ENCODE data around the gene IZUMO4. TPM values are rescaled to one million over a fixed set of nuclear protein-coding genes. Genes with fewer than 3 reads are reported as not detected.

IZUMO4 gene
- polyA plus RNA-seq, 1 donor (not counting 4 experiments of a cell fraction or from before 2014, with no cell fraction given) = 6.7 TPM

GRCh38 chr19:2063824-2064223, 32.9 kb upstream of the IZUMO4 start:
- no peaks in the 10 kb centered on the region for H3K36me3 ChIP-seq (ENCODE audit: control insufficient read depth in 2 of 2, extremely low read depth in 1 of 2, insufficient read depth in 2 of 2, low read length in 2 of 2)
- dilution Hi-C loops (cut with MboI; ENCODE audit: extremely low pct_ligation_motif_present, low sequenced_read_pairs) = no loop called here
- H3K27me3 ChIP-seq (ENCODE audit: control insufficient read depth, extremely low read depth, insufficient read depth, low read length) = no peaks in the 10 kb centered on the region
- no peak overlapping the region for H3K9ac ChIP-seq (ENCODE audit: control insufficient read depth, extremely low read depth, insufficient read depth, low read length)
- H3K4me1 ChIP-seq (ENCODE audit: control insufficient read depth, extremely low read depth, insufficient read depth, low read length) = peaks cover 31% of the 10 kb centered on the region
- DNase-seq (ENCODE audit: low read depth, low spot score) (no peak), FAIRE-seq (no peak)
- no peak overlapping the region for H2AFZ ChIP-seq (ENCODE audit: control insufficient read depth, low read length)
- no peak for TF ChIP-seq EZH2 (IDR thresholded peaks at IDR 0.05; ENCODE audit: low read length)
- TF ChIP-seq CTCF (optimal IDR thresholded peaks at IDR 0.05 in 1 of 3, IDR thresholded peaks at IDR 0.05 in 1 of 3, conservative IDR thresholded peaks at IDR 0.05 in 1 of 3; ENCODE audit: extremely low read depth in 1 of 3, insufficient read depth in 2 of 3, low read length in 3 of 3) = no peak
- no peaks in the 10 kb centered on the region for H3K9me3 ChIP-seq (ENCODE audit: control insufficient read depth, low read depth, low read length)
- no peak overlapping the region for H3K4me3 ChIP-seq (ENCODE audit: control insufficient read depth in 2 of 3, extremely low read depth in 1 of 3, insufficient read depth in 2 of 3, low read depth in 1 of 3, low read length in 3 of 3)
- H3K79me2 ChIP-seq (ENCODE audit: control insufficient read depth, insufficient read depth, low read length) = no peaks in the 10 kb centered on the region
- H4K20me1 ChIP-seq (ENCODE audit: control insufficient read depth, extremely low read depth, insufficient read depth, low read length) = no peaks in the 10 kb centered on the region
- H3K9me1 ChIP-seq (ENCODE audit: control insufficient read depth, extremely low read depth, insufficient read depth, low read length) = no peaks in the 10 kb centered on the region
- H3K27ac ChIP-seq (ENCODE audit: control insufficient read depth, insufficient read depth, low read length) = no peak overlapping the region
- no peak overlapping the region for H3K4me2 ChIP-seq (ENCODE audit: control insufficient read depth, extremely low read depth, insufficient read depth, low read depth, low read length)

DNA sequence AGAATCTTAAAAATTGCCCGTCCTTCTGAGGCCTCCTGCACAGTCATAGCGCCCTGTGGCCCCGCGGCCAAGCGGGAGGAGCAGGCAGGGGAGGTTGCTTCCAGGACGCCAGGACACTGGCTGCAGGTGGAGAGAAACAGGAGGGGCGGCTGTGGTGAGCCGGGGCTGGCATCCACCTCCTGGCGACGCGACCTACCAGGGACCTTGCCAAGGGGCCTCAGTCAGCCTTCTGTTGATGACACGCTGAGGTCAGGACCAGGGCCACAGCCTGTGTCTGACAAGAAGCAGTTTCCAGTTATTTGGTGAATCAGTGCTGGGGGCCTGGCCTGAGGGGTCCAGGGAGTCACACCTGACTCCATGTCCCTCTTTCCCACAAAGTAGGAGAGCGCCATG, 32.3 kb upstream of the IZUMO4 start:
- dilution Hi-C loops (cut with MboI; ENCODE audit: extremely low pct_ligation_motif_present, low sequenced_read_pairs) = no loop called here
- Histone ChIP-seq H3K9me1 (ENCODE audit: control insufficient read depth, extremely low read depth, insufficient read depth, low read length) (no peaks in the 10 kb centered on the region), H4K20me1 (ENCODE audit: control insufficient read depth, extremely low read depth, insufficient read depth, low read length) (no peaks in the 10 kb centered on the region), H3K27me3 (ENCODE audit: control insufficient read depth, extremely low read depth, insufficient read depth, low read length) (no peaks in the 10 kb centered on the region), H2AFZ (ENCODE audit: control insufficient read depth, low read length) (no peak overlapping the region), H3K9ac (ENCODE audit: control insufficient read depth, extremely low read depth, insufficient read depth, low read length) (no peak overlapping the region), H3K4me3 (ENCODE audit: control insufficient read depth in 2 of 3, extremely low read depth in 1 of 3, insufficient read depth in 2 of 3, low read depth in 1 of 3, low read length in 3 of 3) (no peak overlapping the region), H3K36me3 (ENCODE audit: control insufficient read depth in 2 of 2, extremely low read depth in 1 of 2, insufficient read depth in 2 of 2, low read length in 2 of 2) (no peaks in the 10 kb centered on the region), H3K9me3 (ENCODE audit: control insufficient read depth, low read depth, low read length) (no peaks in the 10 kb centered on the region), H3K4me2 (ENCODE audit: control insufficient read depth, extremely low read depth, insufficient read depth, low read depth, low read length) (no peak overlapping the region), H3K4me1 (ENCODE audit: control insufficient read depth, extremely low read depth, insufficient read depth, low read length) (peaks cover 26% of the 10 kb centered on the region), H3K79me2 (ENCODE audit: control insufficient read depth, insufficient read depth, low read length) (no peaks in the 10 kb centered on the region), H3K27ac (ENCODE audit: control insufficient read depth, insufficient read depth, low read length) (no peak overlapping the region)
- no peak for FAIRE-seq
- TF ChIP-seq EZH2 (IDR thresholded peaks at IDR 0.05; ENCODE audit: low read length) (no peak), CTCF (optimal IDR thresholded peaks at IDR 0.05 in 1 of 3, IDR thresholded peaks at IDR 0.05 in 1 of 3, conservative IDR thresholded peaks at IDR 0.05 in 1 of 3; ENCODE audit: extremely low read depth in 1 of 3, insufficient read depth in 2 of 3, low read length in 3 of 3) (no peak)
- DNase-seq (ENCODE audit: low read depth, low spot score) = no peak

All from keratinocyte (primary cell).